ENCODE results near the gene CUL5. TPM values are rescaled to one million over a fixed set of nuclear protein-coding genes. Genes with fewer than 3 reads are reported as not detected.

CUL5 gene
- total and polyA plus RNA-seq, 2 experiments from 2014 or later = 26.0 to 40.9 TPM

DNA sequence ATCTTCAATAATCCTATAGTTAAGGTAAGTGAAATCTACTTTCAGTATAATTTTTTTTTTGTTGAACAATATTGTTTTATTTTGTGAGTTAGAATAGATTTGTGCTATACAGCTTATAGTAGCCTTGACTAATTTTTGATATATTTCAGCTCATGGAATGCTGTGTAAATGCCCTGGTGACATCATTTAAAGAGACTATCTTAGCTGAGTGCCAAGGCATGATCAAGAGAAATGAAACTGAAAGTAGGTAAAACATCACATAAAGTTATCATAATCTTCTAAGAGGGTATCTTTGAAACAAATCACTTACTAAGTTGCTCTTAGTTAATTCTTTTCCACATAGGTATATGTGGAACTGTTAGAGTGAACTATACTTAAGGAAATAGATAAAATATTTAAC is 61.2 kb downstream of the CUL5 start:
- ATAC-seq = no peak
- Histone ChIP-seq H4K20me1 (replicated peaks; ENCODE audit: insufficient read depth) (no peaks in the 10 kb centered on the region), H3F3A (replicated peaks; ENCODE audit: low read depth) (no peaks in the 10 kb centered on the region), H3K27me3 (ENCODE audit: insufficient read depth) (no peaks in the 10 kb centered on the region), H2AFZ (no peak overlapping the region), H3K36me3 (ENCODE audit: insufficient read depth) (0 out of 2 replicates have a peak, but pooled peaks cover 5% of the 10 kb centered on the region), H3K4me2 (no peak overlapping the region), H3K4me3 (no peak overlapping the region), H3K9me2 (ENCODE audit: insufficient read depth) (no peaks in the 10 kb centered on the region), H3K4me1 (ENCODE audit: insufficient read depth) (no peaks in the 10 kb centered on the region), H3K79me2 (replicated peaks; ENCODE audit: insufficient read depth) (0 out of 2 replicates have a peak, but pooled peaks cover 3% of the 10 kb centered on the region), H3K27ac (ENCODE audit: low read depth) (0 out of 2 replicates have a peak overlapping the region, but pooled peaks have one; percentile 23)
- no peak overlapping the region for H3K27ac Mint-ChIP-seq
- H3K4me3 Mint-ChIP-seq = no peak overlapping the region
- no peak for TF ChIP-seq REST (IDR thresholded peaks at IDR 0.05; ENCODE audit: unreplicated experiment)
- no peak for TF ChIP-seq POLR2AphosphoS5 (IDR thresholded peaks at IDR 0.05; ENCODE audit: low read depth)
- TF ChIP-seq, protein P1, sequence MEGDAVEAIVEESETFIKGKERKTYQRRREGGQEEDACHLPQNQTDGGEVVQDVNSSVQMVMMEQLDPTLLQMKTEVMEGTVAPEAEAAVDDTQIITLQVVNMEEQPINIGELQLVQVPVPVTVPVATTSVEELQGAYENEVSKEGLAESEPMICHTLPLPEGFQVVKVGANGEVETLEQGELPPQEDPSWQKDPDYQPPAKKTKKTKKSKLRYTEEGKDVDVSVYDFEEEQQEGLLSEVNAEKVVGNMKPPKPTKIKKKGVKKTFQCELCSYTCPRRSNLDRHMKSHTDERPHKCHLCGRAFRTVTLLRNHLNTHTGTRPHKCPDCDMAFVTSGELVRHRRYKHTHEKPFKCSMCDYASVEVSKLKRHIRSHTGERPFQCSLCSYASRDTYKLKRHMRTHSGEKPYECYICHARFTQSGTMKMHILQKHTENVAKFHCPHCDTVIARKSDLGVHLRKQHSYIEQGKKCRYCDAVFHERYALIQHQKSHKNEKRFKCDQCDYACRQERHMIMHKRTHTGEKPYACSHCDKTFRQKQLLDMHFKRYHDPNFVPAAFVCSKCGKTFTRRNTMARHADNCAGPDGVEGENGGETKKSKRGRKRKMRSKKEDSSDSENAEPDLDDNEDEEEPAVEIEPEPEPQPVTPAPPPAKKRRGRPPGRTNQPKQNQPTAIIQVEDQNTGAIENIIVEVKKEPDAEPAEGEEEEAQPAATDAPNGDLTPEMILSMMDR (conservative IDR thresholded peaks at IDR 0.05; ENCODE audit: low read depth in 2 of 2) = no peak
- no peak for TF ChIP-seq EZH2phosphoT487 (IDR thresholded peaks at IDR 0.05; ENCODE audit: unreplicated experiment)
- TF ChIP-seq CREB1 (CRISPR knock-in tag; IDR thresholded peaks at IDR 0.05; ENCODE audit: low read depth) = no peak
- TF ChIP-seq ZNF331 (CRISPR knock-in tag; IDR thresholded peaks at IDR 0.05; ENCODE audit: low read depth) = no peak
- no peak for TF ChIP-seq NANOG (IDR thresholded peaks at IDR 0.05; ENCODE audit: borderline replicate concordance)
- TF ChIP-seq ZNF462 (CRISPR knock-in tag; IDR thresholded peaks at IDR 0.05) = no peak
- TF ChIP-seq ZNF114 (CRISPR knock-in tag; IDR thresholded peaks at IDR 0.05) = no peak
- no peak for TF ChIP-seq EZH2 (IDR thresholded peaks at IDR 0.05; ENCODE audit: low read depth, unreplicated experiment)
- TF ChIP-seq STAT1 (IDR thresholded peaks at IDR 0.05; ENCODE audit: unreplicated experiment) = no peak
- TF ChIP-seq ETS1 (IDR thresholded peaks at IDR 0.05) = no peak
- no peak for TF ChIP-seq JUNB (IDR thresholded peaks at IDR 0.05; ENCODE audit: unreplicated experiment)
- DNase-seq (ENCODE audit: low spot score) = no peak
- H3K4me1 Mint-ChIP-seq = no peaks in the 10 kb centered on the region
- peaks cover 13% of the 10 kb centered on the region; the same call in 1 of the 3 replicates for H3K36me3 Mint-ChIP-seq (ENCODE audit: low read depth)
- peaks cover 2% of the 10 kb centered on the region for H3K27me3 Mint-ChIP-seq (ENCODE audit: insufficient read depth, low read depth, poor library complexity)
- H3K9me3 Mint-ChIP-seq = no peaks in the 10 kb centered on the region
